PC-3 (cell line): ENCODE results near the gene MAPK6.

Experiments
- CTCF ChIP-seq: fragments of 300-600 bp; sonication (generic); conservative IDR thresholded peaks from 2 replicates; pipeline ENCODE4 v1.5.1; 2017; ENCODE audit warnings: antibody characterized with exemption, low read depth, mild to moderate bottlenecking, low read length
- EZH2 ChIP-seq: fragments of 300-600 bp; sonication (generic); IDR thresholded peaks from one replicate; pipeline ENCODE4 v1.6.1; 2017; ENCODE audit warnings: antibody characterized with exemption, mild to moderate bottlenecking, low read length; ENCODE audit not compliant: unreplicated experiment
- EZH2phosphoT487 ChIP-seq: fragments of 300-600 bp; sonication (generic); IDR thresholded peaks from 2 replicates; pipeline ENCODE4 v1.6.1; 2018; ENCODE audit warnings: mild to moderate bottlenecking, antibody characterized with exemption, low read length, borderline replicate concordance

- no peak for TF ChIP-seq EZH2
- no peak for TF ChIP-seq CTCF
- no peak for TF ChIP-seq EZH2phosphoT487
Measured at GRCh38 chr15:52067545-52067926, 48.5 kb downstream of the MAPK6 start.
